Vagina (tissue), 2 donors: ENCODE results near the gene MIER1. TPM values are rescaled to one million over a fixed set of nuclear protein-coding genes. Genes with fewer than 3 reads are reported as not detected.
A peak's percentile ranks its signal among the peaks of the same experiment; 100 is the strongest.

Source experiments
- DNase-seq, 2 donors: peaks; one replicate each; pipeline ENCODE4 v3.0.0-alpha.2; 2017; ENCODE audit errors: extremely low spot score in 2 of 2
- H3K27ac ChIP-seq: fragments of 200-600 bp; sonication (generic); one replicate; pipeline ENCODE4 v1.5.1; 2019
- H3K27me3 ChIP-seq: fragments of 200-600 bp; sonication (generic); one replicate; pipeline ENCODE4 v1.5.1; 2019
- H3K36me3 ChIP-seq, 2 donors: fragments of 200-600 bp; sonication (generic); one replicate each; pipeline ENCODE4 v1.5.1; 2017 to 2019
- H3K4me1 ChIP-seq: fragments of 200-600 bp; sonication (generic); one replicate; pipeline ENCODE4 v1.5.1; 2019
- H3K4me3 ChIP-seq, 2 donors: fragments of 200-600 bp; sonication (generic); 1 replicate in 1 of 2; 2 replicates in 1 of 2; pipeline ENCODE4 v1.5.1; 2016 to 2019
- H3K9me3 ChIP-seq: fragments of 200-600 bp; sonication (generic); one replicate; pipeline ENCODE4 v1.5.1; 2019
- POLR2A ChIP-seq, 2 donors: fragments of 450-650 bp; IDR thresholded peaks; one replicate each; pipeline ENCODE4 v1.6.1; 2017; ENCODE audit warnings: antibody characterized with exemption in 2 of 2, mild to moderate bottlenecking in 2 of 2, moderate library complexity in 2 of 2
- POLR2AphosphoS5 ChIP-seq, 2 donors: sonication (generic); formaldehyde crosslinking; IDR thresholded peaks; one replicate each; pipeline ENCODE4 v1.9.0; 2017; ENCODE audit warnings: antibody characterized with exemption in 2 of 2, mild to moderate bottlenecking in 2 of 2, low read depth in 1 of 2; ENCODE audit not compliant: insufficient read depth in 1 of 2
- intact Hi-C: fragments of 100-400 bp; cut with DNase I; formaldehyde crosslinking; loops from one replicate; pipeline ENCODE4 v1.15.1; 2023
- total RNA-seq: library from RNA; depleted of rRNA; stranded (reverse); fragments of >200 nt; gene quantifications from one replicate; pipeline ENCODE4 v1.2.3, GENCODE V29; 2016
- TF ChIP-seq, protein P1 (sequence below), 3 experiments: fragments of 450-650 bp in 2 of 3; fragments of 200-600 bp in 1 of 3; sonication (generic) in 1 of 3; IDR thresholded peaks; one replicate each; pipeline ENCODE4 v1.5.1; 2017 to 2019; ENCODE audit warnings: antibody characterized with exemption in 3 of 3, mild to moderate bottlenecking in 2 of 3, moderate library complexity in 2 of 3

The MIER1 gene
- total RNA-seq, 1 donor from 2014 or later: 39.5 TPM

DNA sequence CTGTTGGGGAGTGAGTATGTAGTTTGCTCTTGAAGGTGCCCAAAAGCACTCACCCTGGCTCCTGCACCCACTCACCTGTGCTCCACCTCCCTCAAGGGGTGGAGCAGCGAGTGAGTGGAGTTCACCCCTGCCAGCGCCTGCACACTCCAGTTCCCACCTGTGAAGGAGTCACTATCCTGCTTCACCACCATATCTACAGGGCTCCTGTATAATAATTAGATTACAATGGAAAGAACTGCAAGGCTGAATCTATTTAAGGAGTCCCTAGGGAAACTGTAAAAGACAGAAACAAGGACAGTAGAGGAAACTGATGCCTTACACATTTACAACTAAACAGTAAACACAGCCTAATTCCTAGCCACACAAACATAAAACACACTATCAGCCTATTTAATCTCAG lies 4.2 kb upstream of the MIER1 start:
- intact Hi-C loops: no loop called here
- Histone ChIP-seq H3K27ac (no peak overlapping the region), H3K27me3 (no peaks in the 10 kb centered on the region), H3K4me1 (peaks cover 13% of the 10 kb centered on the region), H3K9me3 (no peaks in the 10 kb centered on the region), H3K36me3 (no peaks in the 10 kb centered on the region), H3K4me3 (no peak overlapping the region)
- no peak for TF ChIP-seq POLR2AphosphoS5 (IDR thresholded peaks at IDR 0.05; ENCODE audit: insufficient read depth in 1 of 2, low read depth in 1 of 2)
- no peak for TF ChIP-seq POLR2A (IDR thresholded peaks at IDR 0.05)
- TF ChIP-seq, protein P1, sequence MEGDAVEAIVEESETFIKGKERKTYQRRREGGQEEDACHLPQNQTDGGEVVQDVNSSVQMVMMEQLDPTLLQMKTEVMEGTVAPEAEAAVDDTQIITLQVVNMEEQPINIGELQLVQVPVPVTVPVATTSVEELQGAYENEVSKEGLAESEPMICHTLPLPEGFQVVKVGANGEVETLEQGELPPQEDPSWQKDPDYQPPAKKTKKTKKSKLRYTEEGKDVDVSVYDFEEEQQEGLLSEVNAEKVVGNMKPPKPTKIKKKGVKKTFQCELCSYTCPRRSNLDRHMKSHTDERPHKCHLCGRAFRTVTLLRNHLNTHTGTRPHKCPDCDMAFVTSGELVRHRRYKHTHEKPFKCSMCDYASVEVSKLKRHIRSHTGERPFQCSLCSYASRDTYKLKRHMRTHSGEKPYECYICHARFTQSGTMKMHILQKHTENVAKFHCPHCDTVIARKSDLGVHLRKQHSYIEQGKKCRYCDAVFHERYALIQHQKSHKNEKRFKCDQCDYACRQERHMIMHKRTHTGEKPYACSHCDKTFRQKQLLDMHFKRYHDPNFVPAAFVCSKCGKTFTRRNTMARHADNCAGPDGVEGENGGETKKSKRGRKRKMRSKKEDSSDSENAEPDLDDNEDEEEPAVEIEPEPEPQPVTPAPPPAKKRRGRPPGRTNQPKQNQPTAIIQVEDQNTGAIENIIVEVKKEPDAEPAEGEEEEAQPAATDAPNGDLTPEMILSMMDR (IDR thresholded peaks at IDR 0.05): no peak
- no peak for DNase-seq

DNA sequence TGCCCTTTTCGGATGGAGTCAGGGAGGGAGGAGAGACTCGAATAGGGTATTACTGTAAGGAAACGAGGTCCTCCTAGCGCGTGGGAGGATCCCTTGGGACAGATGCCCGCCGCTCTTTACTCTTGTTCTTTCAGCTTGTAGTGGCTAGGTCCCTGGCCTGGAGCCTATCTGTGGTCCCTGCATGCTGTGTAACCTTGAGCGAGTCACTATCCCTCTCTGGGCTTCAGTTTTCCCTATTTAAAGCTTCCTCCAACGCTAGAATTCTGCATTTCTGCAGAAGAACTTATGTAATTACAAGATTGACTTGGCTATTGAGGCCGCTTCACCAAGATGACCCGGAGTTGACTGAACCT lies 744 bp downstream of the MIER1 start:
- peaks cover 29% of the 10 kb centered on the region for H3K4me1 ChIP-seq
- intact Hi-C loops: no loop called here
- no peaks in the 10 kb centered on the region for H3K27me3 ChIP-seq
- H3K36me3 ChIP-seq: no peaks in the 10 kb centered on the region
- no peaks in the 10 kb centered on the region for H3K9me3 ChIP-seq
- H3K27ac ChIP-seq: peak overlapping the region; percentile 95
- TF ChIP-seq POLR2AphosphoS5 (IDR thresholded peaks at IDR 0.05; ENCODE audit: insufficient read depth in 1 of 2, low read depth in 1 of 2) (no peak), POLR2A (IDR thresholded peaks at IDR 0.05) (no peak)
- TF ChIP-seq, protein P1 (IDR thresholded peaks at IDR 0.05): no peak
- DNase-seq: no peak
- peak overlapping the region; percentile 68 to 85 for H3K4me3 ChIP-seq

DNA sequence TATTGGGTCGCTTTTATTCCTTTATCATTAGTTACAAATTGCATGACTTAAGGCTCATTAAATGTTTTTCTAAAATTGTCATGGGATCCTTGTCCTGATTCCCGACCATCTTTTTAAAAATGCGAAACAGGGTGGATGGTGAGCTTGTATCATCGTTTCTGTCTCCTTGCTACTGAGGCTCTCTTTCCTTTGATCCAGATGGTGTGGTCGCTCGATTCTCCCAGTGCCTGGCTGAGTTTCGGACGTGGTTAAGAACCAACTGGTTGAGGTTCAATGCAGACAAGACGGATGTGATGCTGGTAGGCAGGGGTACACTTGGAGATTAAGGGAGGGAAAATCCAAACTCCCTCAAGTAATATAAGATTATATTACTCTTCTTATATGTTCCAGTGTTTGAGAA lies 1.2 kb downstream of the MIER1 start:
- H3K4me3 ChIP-seq: peak overlapping the region; percentile 68 to 85
- H3K36me3 ChIP-seq: no peaks in the 10 kb centered on the region
- H3K9me3 ChIP-seq: no peaks in the 10 kb centered on the region
- intact Hi-C loops: no loop called here
- H3K27ac ChIP-seq: peak overlapping the region; percentile 95
- H3K27me3 ChIP-seq: no peaks in the 10 kb centered on the region
- TF ChIP-seq, protein P1 (IDR thresholded peaks at IDR 0.05): no peak
- no peak for TF ChIP-seq POLR2A (IDR thresholded peaks at IDR 0.05)
- TF ChIP-seq POLR2AphosphoS5 (IDR thresholded peaks at IDR 0.05; ENCODE audit: insufficient read depth in 1 of 2, low read depth in 1 of 2): no peak
- H3K4me1 ChIP-seq: peaks cover 29% of the 10 kb centered on the region
- no peak for DNase-seq

DNA sequence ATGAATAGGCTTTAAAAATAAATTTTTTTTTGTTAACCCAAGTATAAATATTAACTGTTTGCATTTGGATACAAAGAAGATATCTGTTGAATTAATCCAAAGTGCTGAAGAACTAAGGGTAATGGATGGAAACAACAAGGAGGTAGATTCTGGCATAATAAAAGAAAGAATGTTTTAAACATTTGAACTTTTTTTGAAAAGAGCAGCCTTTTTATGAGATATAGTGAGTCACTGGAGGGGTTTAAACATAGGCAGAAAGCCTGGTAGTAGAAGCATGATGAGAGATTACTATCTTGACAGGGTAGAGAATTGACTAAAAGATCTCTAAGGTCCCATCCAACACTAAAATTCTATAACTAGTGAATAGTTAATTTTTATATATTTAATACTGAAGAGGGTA lies 2.7 kb downstream of the MIER1 start:
- H3K27me3 ChIP-seq: no peaks in the 10 kb centered on the region
- no peak overlapping the region for H3K4me3 ChIP-seq
- peaks cover 43% of the 10 kb centered on the region for H3K4me1 ChIP-seq
- no peaks in the 10 kb centered on the region for H3K9me3 ChIP-seq
- TF ChIP-seq POLR2A (IDR thresholded peaks at IDR 0.05) (no peak), POLR2AphosphoS5 (IDR thresholded peaks at IDR 0.05; ENCODE audit: insufficient read depth in 1 of 2, low read depth in 1 of 2) (no peak)
- TF ChIP-seq, protein P1 (IDR thresholded peaks at IDR 0.05): no peak
- DNase-seq: no peak
- no peaks in the 10 kb centered on the region for H3K36me3 ChIP-seq
- H3K27ac ChIP-seq: no peak overlapping the region
- intact Hi-C loops: no loop called here

DNA sequence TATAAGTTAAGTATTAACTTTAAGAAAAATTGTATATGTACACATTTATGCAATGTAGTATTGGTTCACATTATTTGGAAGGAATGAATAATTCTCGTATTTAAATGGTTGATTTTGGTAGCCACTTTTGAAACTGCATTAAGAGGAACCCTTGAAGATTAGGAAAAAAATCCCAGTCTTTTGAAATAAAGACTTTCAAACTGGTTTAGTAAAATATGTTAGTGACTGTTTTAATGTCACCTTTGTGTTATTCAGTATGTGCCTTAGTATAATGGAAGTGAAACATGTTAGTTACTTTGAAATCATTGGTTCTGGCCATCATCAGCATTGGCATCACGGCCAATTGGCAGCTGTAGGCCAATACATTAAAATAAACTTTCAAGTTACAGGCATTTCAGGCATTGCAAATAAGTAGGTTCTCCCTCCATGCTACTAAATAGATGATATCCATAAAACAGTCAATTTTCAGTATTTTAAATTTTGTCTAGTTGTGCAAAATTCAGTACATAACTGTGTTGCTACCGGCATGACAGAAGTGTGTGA lies 4.4 kb downstream of the MIER1 start:
- Histone ChIP-seq H3K9me3 (no peaks in the 10 kb centered on the region), H3K4me3 (peak overlapping the region; percentile 91 to 94), H3K27me3 (no peaks in the 10 kb centered on the region), H3K36me3 (no peaks in the 10 kb centered on the region), H3K27ac (peak overlapping the region; percentile 97), H3K4me1 (peaks cover 48% of the 10 kb centered on the region)
- intact Hi-C loops: no loop called here
- TF ChIP-seq POLR2AphosphoS5 (IDR thresholded peaks at IDR 0.05; ENCODE audit: insufficient read depth in 1 of 2, low read depth in 1 of 2): no peak
- TF ChIP-seq POLR2A (IDR thresholded peaks at IDR 0.05): no peak
- DNase-seq: no peak
